ENCODE measurements around the gene ZSWIM8.

DNA sequence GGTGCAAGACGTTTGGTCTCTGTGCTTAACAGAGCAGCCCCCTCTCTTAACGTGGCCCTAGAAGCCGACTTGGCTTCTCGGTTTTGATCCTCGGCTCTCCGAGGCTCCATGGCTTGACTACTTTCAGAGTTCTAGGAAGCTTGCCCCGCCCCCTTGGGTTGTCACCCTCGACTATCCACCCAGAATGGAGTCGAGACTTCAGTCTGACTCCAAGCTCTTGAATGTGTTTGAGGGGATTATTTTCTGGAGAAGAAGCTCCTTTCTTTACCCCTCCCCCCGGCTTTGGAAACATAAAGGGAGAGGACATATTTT is 40.8 kb upstream of the ZSWIM8 start:
- TF ChIP-seq, protein P1, sequence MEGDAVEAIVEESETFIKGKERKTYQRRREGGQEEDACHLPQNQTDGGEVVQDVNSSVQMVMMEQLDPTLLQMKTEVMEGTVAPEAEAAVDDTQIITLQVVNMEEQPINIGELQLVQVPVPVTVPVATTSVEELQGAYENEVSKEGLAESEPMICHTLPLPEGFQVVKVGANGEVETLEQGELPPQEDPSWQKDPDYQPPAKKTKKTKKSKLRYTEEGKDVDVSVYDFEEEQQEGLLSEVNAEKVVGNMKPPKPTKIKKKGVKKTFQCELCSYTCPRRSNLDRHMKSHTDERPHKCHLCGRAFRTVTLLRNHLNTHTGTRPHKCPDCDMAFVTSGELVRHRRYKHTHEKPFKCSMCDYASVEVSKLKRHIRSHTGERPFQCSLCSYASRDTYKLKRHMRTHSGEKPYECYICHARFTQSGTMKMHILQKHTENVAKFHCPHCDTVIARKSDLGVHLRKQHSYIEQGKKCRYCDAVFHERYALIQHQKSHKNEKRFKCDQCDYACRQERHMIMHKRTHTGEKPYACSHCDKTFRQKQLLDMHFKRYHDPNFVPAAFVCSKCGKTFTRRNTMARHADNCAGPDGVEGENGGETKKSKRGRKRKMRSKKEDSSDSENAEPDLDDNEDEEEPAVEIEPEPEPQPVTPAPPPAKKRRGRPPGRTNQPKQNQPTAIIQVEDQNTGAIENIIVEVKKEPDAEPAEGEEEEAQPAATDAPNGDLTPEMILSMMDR (IDR thresholded peaks at IDR 0.05): no peak
- TF ChIP-seq POLR2A (IDR thresholded peaks at IDR 0.05): no peak
